Activated CD8-positive, alpha-beta memory T cell treated with anti-CD3 and anti-CD28 coated beads for 4 hours (primary cell): ENCODE results near the gene ACAD11.

Experiments used
- DNase-seq, 2 donors: peaks; one replicate each; pipeline ENCODE4 v3.0.0-alpha.2; 2020; ENCODE audit warnings: low read depth in 2 of 2

ACAD11 gene

GRCh38 chr3:132555306-132556035, 104.1 kb downstream of the ACAD11 start:
- DNase-seq: no peak

GRCh38 chr3:132554437-132554836, 105.2 kb downstream of the ACAD11 start:
- no peak for DNase-seq

GRCh38 chr3:132553826-132554225, 105.8 kb downstream of the ACAD11 start:
- no peak for DNase-seq

- no peak for DNase-seq
Measured at GRCh38 chr3:132550579-132551305, 108.9 kb downstream of the ACAD11 start.

GRCh38 chr3:132549890-132550578, 109.6 kb downstream of the ACAD11 start:
- no peak for DNase-seq

GRCh38 chr3:132549169-132549568, 110.4 kb downstream of the ACAD11 start:
- DNase-seq: no peak

- DNase-seq: no peak
Measured at GRCh38 chr3:132545471-132545870, 114.1 kb downstream of the ACAD11 start.

GRCh38 chr3:132544130-132544529, 115.5 kb downstream of the ACAD11 start:
- DNase-seq: no peak

- no peak for DNase-seq
Measured at GRCh38 chr3:132543011-132543739, 116.4 kb downstream of the ACAD11 start.

GRCh38 chr3:132542577-132542976, 117.0 kb downstream of the ACAD11 start:
- DNase-seq: no peak

GRCh38 chr3:132539681-132540080, 119.9 kb downstream of the ACAD11 start:
- DNase-seq: no peak

- DNase-seq: no peak
Measured at GRCh38 chr3:132538072-132538471, 121.5 kb downstream of the ACAD11 start.

- no peak for DNase-seq
Measured at GRCh38 chr3:132537297-132537696, 122.3 kb downstream of the ACAD11 start.

- DNase-seq: no peak
Measured at GRCh38 chr3:132536442-132537153, 123.0 kb downstream of the ACAD11 start.

GRCh38 chr3:132535575-132536441, 123.8 kb downstream of the ACAD11 start:
- DNase-seq: peak; percentile 9 to 10

- DNase-seq: no peak
Measured at GRCh38 chr3:132530624-132531023, 129.0 kb downstream of the ACAD11 start.

- no peak for DNase-seq
Measured at GRCh38 chr3:132522353-132522752, 137.3 kb downstream of the ACAD11 start.

- DNase-seq: no peak
Measured at GRCh38 chr3:132521901-132522300, 137.7 kb downstream of the ACAD11 start.

GRCh38 chr3:132519914-132520313, 139.7 kb downstream of the ACAD11 start:
- no peak for DNase-seq

- DNase-seq: no peak
Measured at GRCh38 chr3:132517311-132517710, 142.3 kb downstream of the ACAD11 start.
